HepG2 (cell line): Measurements from ENCODE around the gene GCNT3. TPM values are rescaled to one million over a fixed set of nuclear protein-coding genes. Genes with fewer than 3 reads are reported as not detected.

Experiments used
- ATAC-seq: fragments of 200-7000 bp; cut with Tn5 transposase; 3 replicates; pipeline ENCODE4 v1.9.1; 2020; ENCODE audit warnings: mild to moderate bottlenecking, moderate library complexity
- BruUV-seq: library from RNA; stranded (reverse); fragments of 400-500 nt; replicated peaks from 2 replicates; lab custom pipeline; 2021; lab: Mats Ljungman, UMichigan
- CTCF ChIA-PET: fragments of 300-600 bp; formaldehyde crosslinking; extraction: SDS; loops from one replicate; lab custom pipeline; 2021; ENCODE audit warnings: low total read pairs, inconsistent platforms, low intra/inter-chr PET ratio; lab: Yijun Ruan, JAX
- POLR2A ChIA-PET: fragments of 350-600 bp; sonication (Branson Sonifier 250); formaldehyde crosslinking; loops from one replicate; lab custom pipeline; 2020; ENCODE audit warnings: antibody characterized with exemption, inconsistent platforms; lab: Yijun Ruan, JAX
- DNase-seq: peaks from one replicate; pipeline ENCODE4 v3.0.0-alpha.2; 2015; ENCODE audit warnings: low spot score
- FAIRE-seq: peaks from 3 replicates; lab custom pipeline; 2011; peaks lifted over from hg19 to GRCh38; lab: Jason Lieb, UNC
- H2AFZ ChIP-seq: one replicate; pipeline ENCODE4 v1.6.1; 2011; ENCODE audit warnings: low read length, inconsistent platforms
- H3K27ac ChIP-seq: fragments of 300-600 bp; 3 replicates; pipeline ENCODE4 v1.8.0; 2011; ENCODE audit warnings: mixed run types, mild to moderate bottlenecking, mixed read lengths, low read length, inconsistent platforms; ENCODE audit not compliant: insufficient read depth; ENCODE audit errors: extremely low read length
- H3K27me3 ChIP-seq, 2 experiments: fragments of 200-600 bp in 1 of 2; 2 replicates in 1 of 2; 3 replicates in 1 of 2; pipeline versions ENCODE4 v1.6.0 to v1.8.0; 2011; ENCODE audit warnings: low read length in 2 of 2, mild to moderate bottlenecking in 2 of 2, moderate library complexity in 2 of 2, inconsistent platforms in 1 of 2; ENCODE audit not compliant: insufficient read depth in 2 of 2, control insufficient read depth in 1 of 2
- H3K36me3 ChIP-seq, 2 experiments: fragments of 200-600 bp in 1 of 2; replicated peaks in 1 of 2; 2 replicates in 1 of 2; 3 replicates in 1 of 2; pipeline versions ENCODE4 v1.5.1 to v1.8.0; 2011; ENCODE audit warnings: low read length in 2 of 2, inconsistent platforms in 1 of 2; ENCODE audit not compliant: insufficient read depth in 2 of 2, control insufficient read depth in 1 of 2
- H3K4me1 ChIP-seq: 2 replicates; pipeline ENCODE4 v1.5.1; 2012; ENCODE audit warnings: low read length, inconsistent platforms; ENCODE audit not compliant: insufficient read depth
- H3K4me2 ChIP-seq: 2 replicates; pipeline ENCODE4 v1.6.0; 2011; ENCODE audit warnings: low read depth, low read length, inconsistent platforms
- H3K4me3 ChIP-seq, 3 experiments: fragments of 200-600 bp in 1 of 3; sonication (generic), shearing (Covaris generic) in 1 of 3; replicated peaks in 1 of 3; 2 replicates each; pipeline ENCODE4 v1.5.1; 2011 to 2016; ENCODE audit warnings: low read length in 3 of 3, inconsistent platforms in 2 of 3, low read depth in 2 of 3, mild to moderate bottlenecking in 2 of 3, control low read depth in 1 of 3, mixed read lengths in 1 of 3; ENCODE audit not compliant: insufficient read depth in 1 of 3
- H3K79me2 ChIP-seq: one replicate; pipeline ENCODE4 v1.6.1; 2011; ENCODE audit warnings: low read length, inconsistent platforms; ENCODE audit not compliant: insufficient read depth
- H3K9ac ChIP-seq: 2 replicates; pipeline ENCODE4 v1.6.0; 2011; ENCODE audit warnings: mild to moderate bottlenecking, low read depth, low read length, inconsistent platforms; ENCODE audit not compliant: insufficient read depth
- H3K9me3 ChIP-seq: 2 replicates; pipeline ENCODE4 v1.5.1; 2012; ENCODE audit warnings: mild to moderate bottlenecking, low read length
- H4K20me1 ChIP-seq: 2 replicates; pipeline ENCODE4 v1.6.0; 2011; ENCODE audit warnings: inconsistent platforms, mild to moderate bottlenecking, low read length, moderate library complexity; ENCODE audit not compliant: insufficient read depth
- CENPX ChIP-seq: sonication (generic); formaldehyde crosslinking; IDR thresholded peaks from 2 replicates; pipeline ENCODE4 v1.9.0; 2021; ENCODE audit warnings: mild to moderate bottlenecking, missing genetic modification reagents, moderate library complexity
- MXD4 ChIP-seq: IDR thresholded peaks from 2 replicates; pipeline ENCODE4 v1.6.1; 2016; ENCODE audit warnings: mild to moderate bottlenecking, missing biosample characterization, missing genetic modification reagents
- SP2 ChIP-seq: sonication (generic); formaldehyde crosslinking; IDR thresholded peaks from 2 replicates; pipeline ENCODE4 v1.5.1; 2020; ENCODE audit warnings: mild to moderate bottlenecking, missing genetic modification reagents
- TOE1 ChIP-seq: sonication (generic); formaldehyde crosslinking; IDR thresholded peaks from 2 replicates; pipeline ENCODE4 v1.4.0; 2020; ENCODE audit warnings: mild to moderate bottlenecking, missing genetic modification reagents
- YY1 ChIP-seq: IDR thresholded peaks from 2 replicates; pipeline ENCODE4 v1.6.1; 2011; ENCODE audit warnings: low read length, low read depth, moderate library complexity, mild to moderate bottlenecking; ENCODE audit not compliant: insufficient read depth, insufficient replicate concordance
- ZFP90 ChIP-seq: sonication (generic); formaldehyde crosslinking; IDR thresholded peaks from 2 replicates; pipeline ENCODE4 v1.8.0; 2022; ENCODE audit warnings: missing genetic modification reagents, mild to moderate bottlenecking, inconsistent platforms, borderline replicate concordance
- ZNF674 ChIP-seq: sonication (generic); formaldehyde crosslinking; IDR thresholded peaks from 2 replicates; pipeline ENCODE4 v1.5.0; 2020; ENCODE audit warnings: low read depth, mild to moderate bottlenecking, missing genetic modification reagents
- WGBS: methylation state at CpG from one replicate; pipeline ENCODE4 v1.1.6; 2017; ENCODE audit warnings: low lambda C conversion rate; 5-methylcytosine and 5-hydroxymethylcytosine counted together
- in situ Hi-C: cut with HindIII; loops from 2 replicates; pipeline ENCODE4 v1.10.0; 2017; ENCODE audit warnings: low pct_unique_long_range_greater_than_20kb; ENCODE audit not compliant: extremely low pct_ligation_motif_present
- intact Hi-C: fragments of 100-400 bp; cut with micrococcal nuclease; formaldehyde crosslinking; loops from one replicate; pipeline ENCODE4 v1.10.0; 2022; ENCODE audit not compliant: unreplicated experiment
- polyA plus RNA-seq, 8 experiments: library from polyadenylated mRNA; depleted of rRNA in 3 of 8; stranded (reverse) in 7 of 8; unstranded in 1 of 8; fragments of >200 nt; fragmentation: Illumina TruSeq in 4 of 8; extraction: Trizol in 4 of 8; gene quantifications; 2 replicates each; pipeline versions ENCODE4 v1.2.1 to v1.2.3, GENCODE V29; 2011 to 2016; ENCODE audit warnings: low read depth in 4 of 8, missing spikeins in 1 of 8, mixed read lengths in 1 of 8; ENCODE audit not compliant: insufficient read depth in 1 of 8
- total RNA-seq, 5 experiments: library from RNA; depleted of rRNA; stranded (reverse); fragments of >200 nt; fragmentation: Illumina TruSeq; extraction: Trizol; gene quantifications; 2 replicates each; pipeline ENCODE4 v1.2.3, GENCODE V29; 2016; ENCODE audit warnings: low read depth in 1 of 5
- TF ChIP-seq, protein P1 (sequence below): sonication (generic); formaldehyde crosslinking; IDR thresholded peaks from 2 replicates; pipeline ENCODE4 v1.8.1; 2023; ENCODE audit warnings: missing genetic modification reagents, mild to moderate bottlenecking, borderline replicate concordance
- TF ChIP-seq, protein P2 (sequence below): sonication (generic); formaldehyde crosslinking; IDR thresholded peaks from one replicate; pipeline ENCODE4 v1.5.1; 2020; ENCODE audit warnings: mild to moderate bottlenecking, missing genetic modification reagents; ENCODE audit errors: not compliant biosample characterization
- TF ChIP-seq, protein P3 (sequence below): sonication (generic); formaldehyde crosslinking; IDR thresholded peaks from 2 replicates; pipeline ENCODE4 v1.8.0; 2022; ENCODE audit warnings: mild to moderate bottlenecking, missing genetic modification reagents
- TF ChIP-seq, protein P4 (sequence below): sonication (generic); formaldehyde crosslinking; IDR thresholded peaks from 2 replicates; pipeline ENCODE4 v1.5.0; 2020; ENCODE audit warnings: mild to moderate bottlenecking, missing genetic modification reagents

The GCNT3 gene
- total and polyA plus RNA-seq, 2 of the 13 experiments (the other 11 are each of a cell fraction or from before 2014, with no cell fraction given), result 6.8 to 9.8 TPM

DNA sequence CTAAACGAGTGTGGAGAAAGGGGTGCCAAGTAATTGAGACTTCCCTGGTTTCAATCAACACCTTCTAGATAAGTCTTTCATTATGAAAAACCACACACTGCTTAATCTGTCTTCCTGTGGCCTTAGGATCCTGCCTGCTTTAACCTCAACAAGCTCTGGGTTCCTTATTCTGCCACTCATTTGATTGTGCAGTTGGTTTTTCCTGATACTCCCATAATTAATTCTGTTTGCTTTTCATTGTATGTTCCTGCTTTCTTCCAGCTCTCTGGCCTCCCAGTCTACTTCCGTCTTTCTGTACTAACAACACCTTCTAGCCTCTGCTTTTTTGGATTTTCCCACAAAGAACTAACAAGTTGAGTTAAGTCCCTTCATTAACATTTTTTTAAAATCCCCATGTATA is 20.2 kb upstream of the GCNT3 start:
- no peak for FAIRE-seq
- no peak overlapping the region for H3K4me3 ChIP-seq
- no peak for ATAC-seq
- POLR2A ChIA-PET, result no interaction called here
- H4K20me1 ChIP-seq, result no peaks in the 10 kb centered on the region
- TF ChIP-seq CENPX (CRISPR knock-in tag) (no peak), TOE1 (CRISPR knock-in tag) (no peak), ZNF674 (CRISPR knock-in tag) (no peak), SP2 (CRISPR knock-in tag) (no peak), YY1 (no peak), MXD4 (CRISPR knock-in tag) (no peak), ZFP90 (CRISPR knock-in tag) (no peak)
- TF ChIP-seq, protein P1, sequence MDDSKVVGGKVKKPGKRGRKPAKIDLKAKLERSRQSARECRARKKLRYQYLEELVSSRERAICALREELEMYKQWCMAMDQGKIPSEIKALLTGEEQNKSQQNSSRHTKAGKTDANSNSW (CRISPR knock-in tag), result no peak
- TF ChIP-seq, protein P2, sequence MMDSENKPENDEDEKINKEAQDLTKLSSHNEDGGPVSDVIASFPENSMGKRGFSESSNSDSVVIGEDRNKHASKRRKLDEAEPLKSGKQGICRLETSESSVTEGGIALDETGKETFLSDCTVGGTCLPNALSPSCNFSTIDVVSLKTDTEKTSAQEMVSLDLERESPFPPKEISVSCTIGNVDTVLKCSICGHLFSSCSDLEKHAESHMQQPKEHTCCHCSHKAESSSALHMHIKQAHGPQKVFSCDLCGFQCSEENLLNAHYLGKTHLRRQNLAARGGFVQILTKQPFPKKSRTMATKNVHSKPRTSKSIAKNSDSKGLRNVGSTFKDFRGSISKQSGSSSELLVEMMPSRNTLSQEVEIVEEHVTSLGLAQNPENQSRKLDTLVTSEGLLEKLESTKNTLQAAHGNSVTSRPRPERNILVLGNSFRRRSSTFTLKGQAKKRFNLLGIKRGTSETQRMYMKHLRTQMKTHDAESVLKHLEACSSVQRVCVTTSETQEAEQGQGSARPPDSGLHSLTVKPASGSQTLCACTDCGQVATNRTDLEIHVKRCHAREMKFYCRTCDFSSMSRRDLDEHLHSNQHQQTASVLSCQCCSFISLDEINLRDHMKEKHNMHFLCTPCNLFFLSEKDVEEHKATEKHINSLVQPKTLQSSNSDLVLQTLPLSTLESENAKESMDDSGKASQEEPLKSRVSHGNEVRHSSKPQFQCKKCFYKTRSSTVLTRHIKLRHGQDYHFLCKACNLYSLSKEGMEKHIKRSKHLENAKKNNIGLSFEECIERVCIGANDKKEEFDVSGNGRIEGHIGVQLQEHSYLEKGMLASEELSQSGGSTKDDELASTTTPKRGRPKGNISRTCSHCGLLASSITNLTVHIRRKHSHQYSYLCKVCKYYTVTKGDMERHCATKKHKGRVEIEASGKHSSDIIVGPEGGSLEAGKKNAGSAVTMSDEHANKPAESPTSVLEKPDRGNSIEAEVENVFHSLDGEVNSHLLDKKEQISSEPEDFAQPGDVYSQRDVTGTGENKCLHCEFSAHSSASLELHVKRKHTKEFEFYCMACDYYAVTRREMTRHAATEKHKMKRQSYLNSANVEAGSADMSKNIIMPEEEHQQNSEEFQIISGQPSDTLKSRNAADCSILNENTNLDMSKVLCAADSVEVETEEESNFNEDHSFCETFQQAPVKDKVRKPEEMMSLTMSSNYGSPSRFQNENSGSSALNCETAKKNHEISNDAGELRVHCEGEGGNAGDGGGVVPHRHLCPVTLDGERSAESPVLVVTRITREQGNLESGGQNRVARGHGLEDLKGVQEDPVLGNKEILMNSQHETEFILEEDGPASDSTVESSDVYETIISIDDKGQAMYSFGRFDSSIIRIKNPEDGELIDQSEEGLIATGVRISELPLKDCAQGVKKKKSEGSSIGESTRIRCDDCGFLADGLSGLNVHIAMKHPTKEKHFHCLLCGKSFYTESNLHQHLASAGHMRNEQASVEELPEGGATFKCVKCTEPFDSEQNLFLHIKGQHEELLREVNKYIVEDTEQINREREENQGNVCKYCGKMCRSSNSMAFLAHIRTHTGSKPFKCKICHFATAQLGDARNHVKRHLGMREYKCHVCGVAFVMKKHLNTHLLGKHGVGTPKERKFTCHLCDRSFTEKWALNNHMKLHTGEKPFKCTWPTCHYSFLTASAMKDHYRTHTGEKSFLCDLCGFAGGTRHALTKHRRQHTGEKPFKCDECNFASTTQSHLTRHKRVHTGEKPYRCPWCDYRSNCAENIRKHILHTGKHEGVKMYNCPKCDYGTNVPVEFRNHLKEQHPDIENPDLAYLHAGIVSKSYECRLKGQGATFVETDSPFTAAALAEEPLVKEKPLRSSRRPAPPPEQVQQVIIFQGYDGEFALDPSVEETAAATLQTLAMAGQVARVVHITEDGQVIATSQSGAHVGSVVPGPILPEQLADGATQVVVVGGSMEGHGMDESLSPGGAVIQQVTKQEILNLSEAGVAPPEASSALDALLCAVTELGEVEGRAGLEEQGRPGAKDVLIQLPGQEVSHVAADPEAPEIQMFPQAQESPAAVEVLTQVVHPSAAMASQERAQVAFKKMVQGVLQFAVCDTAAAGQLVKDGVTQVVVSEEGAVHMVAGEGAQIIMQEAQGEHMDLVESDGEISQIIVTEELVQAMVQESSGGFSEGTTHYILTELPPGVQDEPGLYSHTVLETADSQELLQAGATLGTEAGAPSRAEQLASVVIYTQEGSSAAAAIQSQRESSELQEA, result no peak
- TF ChIP-seq, protein P3, sequence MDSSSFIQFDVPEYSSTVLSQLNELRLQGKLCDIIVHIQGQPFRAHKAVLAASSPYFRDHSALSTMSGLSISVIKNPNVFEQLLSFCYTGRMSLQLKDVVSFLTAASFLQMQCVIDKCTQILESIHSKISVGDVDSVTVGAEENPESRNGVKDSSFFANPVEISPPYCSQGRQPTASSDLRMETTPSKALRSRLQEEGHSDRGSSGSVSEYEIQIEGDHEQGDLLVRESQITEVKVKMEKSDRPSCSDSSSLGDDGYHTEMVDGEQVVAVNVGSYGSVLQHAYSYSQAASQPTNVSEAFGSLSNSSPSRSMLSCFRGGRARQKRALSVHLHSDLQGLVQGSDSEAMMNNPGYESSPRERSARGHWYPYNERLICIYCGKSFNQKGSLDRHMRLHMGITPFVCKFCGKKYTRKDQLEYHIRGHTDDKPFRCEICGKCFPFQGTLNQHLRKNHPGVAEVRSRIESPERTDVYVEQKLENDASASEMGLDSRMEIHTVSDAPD (CRISPR knock-in tag), result no peak
- TF ChIP-seq, protein P4, sequence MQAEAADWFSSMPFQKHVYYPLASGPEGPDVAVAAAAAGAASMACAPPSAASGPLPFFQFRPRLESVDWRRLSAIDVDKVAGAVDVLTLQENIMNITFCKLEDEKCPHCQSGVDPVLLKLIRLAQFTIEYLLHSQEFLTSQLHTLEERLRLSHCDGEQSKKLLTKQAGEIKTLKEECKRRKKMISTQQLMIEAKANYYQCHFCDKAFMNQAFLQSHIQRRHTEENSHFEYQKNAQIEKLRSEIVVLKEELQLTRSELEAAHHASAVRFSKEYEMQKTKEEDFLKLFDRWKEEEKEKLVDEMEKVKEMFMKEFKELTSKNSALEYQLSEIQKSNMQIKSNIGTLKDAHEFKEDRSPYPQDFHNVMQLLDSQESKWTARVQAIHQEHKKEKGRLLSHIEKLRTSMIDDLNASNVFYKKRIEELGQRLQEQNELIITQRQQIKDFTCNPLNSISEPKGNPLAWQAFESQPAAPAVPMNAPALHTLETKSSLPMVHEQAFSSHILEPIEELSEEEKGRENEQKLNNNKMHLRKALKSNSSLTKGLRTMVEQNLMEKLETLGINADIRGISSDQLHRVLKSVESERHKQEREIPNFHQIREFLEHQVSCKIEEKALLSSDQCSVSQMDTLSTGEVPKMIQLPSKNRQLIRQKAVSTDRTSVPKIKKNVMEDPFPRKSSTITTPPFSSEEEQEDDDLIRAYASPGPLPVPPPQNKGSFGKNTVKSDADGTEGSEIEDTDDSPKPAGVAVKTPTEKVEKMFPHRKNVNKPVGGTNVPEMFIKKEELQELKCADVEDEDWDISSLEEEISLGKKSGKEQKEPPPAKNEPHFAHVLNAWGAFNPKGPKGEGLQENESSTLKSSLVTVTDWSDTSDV (CRISPR knock-in tag), result no peak
- 48% methylated on average over 2 of the region's 2 CpGs for WGBS
- no peak overlapping the region for H2AFZ ChIP-seq
- no peak for DNase-seq
- no peak overlapping the region for H3K9ac ChIP-seq
- H3K27me3 ChIP-seq, result no peaks in the 10 kb centered on the region
- peaks cover 31% of the 10 kb centered on the region for H3K4me1 ChIP-seq
- no TSS peak for BruUV-seq
- in situ Hi-C loops, result no loop called here
- CTCF ChIA-PET, result no interaction called here
- H3K9me3 ChIP-seq, result no peaks in the 10 kb centered on the region
- H3K36me3 ChIP-seq, result no peaks in the 10 kb centered on the region
- intact Hi-C loops, result no loop called here
- no peak overlapping the region for H3K27ac ChIP-seq
- H3K79me2 ChIP-seq, result no peaks in the 10 kb centered on the region
- no peak overlapping the region for H3K4me2 ChIP-seq
